COLO668 (cell line): Measurements from ENCODE around the gene FRYL.

Source experiments
- DNase-seq: peaks from one replicate; lab custom pipeline; 2025; ENCODE audit not compliant: unreplicated experiment; lab: John Stamatoyannopoulos, UW

FRYL gene

GRCh38 chr4:48566034-48566384 lies 214.1 kb downstream of the FRYL start:
- no peak for DNase-seq

- no peak for DNase-seq
Measured at GRCh38 chr4:48565362-48566033, 214.6 kb downstream of the FRYL start.

- DNase-seq = no peak
Measured at GRCh38 chr4:48564151-48564550, 215.9 kb downstream of the FRYL start.

- DNase-seq = no peak
Measured at GRCh38 chr4:48558819-48559218, 221.3 kb downstream of the FRYL start.

GRCh38 chr4:48558026-48558425 lies 222.1 kb downstream of the FRYL start:
- no peak for DNase-seq

GRCh38 chr4:48557478-48557877 lies 222.6 kb downstream of the FRYL start:
- DNase-seq = no peak

- DNase-seq = no peak
Measured at GRCh38 chr4:48556268-48556667, 223.8 kb downstream of the FRYL start.

- DNase-seq = no peak
Measured at GRCh38 chr4:48554606-48555005, 225.5 kb downstream of the FRYL start.

GRCh38 chr4:48553720-48554119 lies 226.4 kb downstream of the FRYL start:
- no peak for DNase-seq

- DNase-seq = peak; percentile 14
Measured at GRCh38 chr4:48546336-48546735, 233.7 kb downstream of the FRYL start.

GRCh38 chr4:48543796-48544195 lies 236.3 kb downstream of the FRYL start:
- no peak for DNase-seq

GRCh38 chr4:48542888-48543287 lies 237.2 kb downstream of the FRYL start:
- no peak for DNase-seq

- no peak for DNase-seq
Measured at GRCh38 chr4:48539597-48539996, 240.5 kb downstream of the FRYL start.

GRCh38 chr4:48538358-48538757 lies 241.7 kb downstream of the FRYL start:
- DNase-seq = no peak

- no peak for DNase-seq
Measured at GRCh38 chr4:48526406-48526805, 253.7 kb downstream of the FRYL start.

GRCh38 chr4:48518143-48518542 lies 261.9 kb downstream of the FRYL start:
- DNase-seq = no peak

GRCh38 chr4:48509543-48509942 lies 270.5 kb downstream of the FRYL start:
- no peak for DNase-seq

- no peak for DNase-seq
Measured at GRCh38 chr4:48506716-48507115, 273.4 kb downstream of the FRYL start.

- no peak for DNase-seq
Measured at GRCh38 chr4:48504352-48504751, 275.7 kb downstream of the FRYL start.

- DNase-seq = no peak
Measured at GRCh38 chr4:48504026-48504330, 276.1 kb downstream of the FRYL start.

- no peak for DNase-seq
Measured at GRCh38 chr4:48503233-48504025, 276.6 kb downstream of the FRYL start.

- no peak for DNase-seq
Measured at GRCh38 chr4:48499551-48500066, 280.5 kb downstream of the FRYL start.

GRCh38 chr4:48498895-48499294 lies 281.2 kb downstream of the FRYL start:
- DNase-seq = no peak
